ENCODE measurements around the gene GALNT10.
A peak's percentile ranks its signal among the peaks of the same experiment; 100 is the strongest.
"Not testable (repeated sequence)": the region's sequence is repeated elsewhere in the genome, so short reads cannot be mapped to it uniquely, and the experiment has no call there.

Gene GALNT10, protein sequence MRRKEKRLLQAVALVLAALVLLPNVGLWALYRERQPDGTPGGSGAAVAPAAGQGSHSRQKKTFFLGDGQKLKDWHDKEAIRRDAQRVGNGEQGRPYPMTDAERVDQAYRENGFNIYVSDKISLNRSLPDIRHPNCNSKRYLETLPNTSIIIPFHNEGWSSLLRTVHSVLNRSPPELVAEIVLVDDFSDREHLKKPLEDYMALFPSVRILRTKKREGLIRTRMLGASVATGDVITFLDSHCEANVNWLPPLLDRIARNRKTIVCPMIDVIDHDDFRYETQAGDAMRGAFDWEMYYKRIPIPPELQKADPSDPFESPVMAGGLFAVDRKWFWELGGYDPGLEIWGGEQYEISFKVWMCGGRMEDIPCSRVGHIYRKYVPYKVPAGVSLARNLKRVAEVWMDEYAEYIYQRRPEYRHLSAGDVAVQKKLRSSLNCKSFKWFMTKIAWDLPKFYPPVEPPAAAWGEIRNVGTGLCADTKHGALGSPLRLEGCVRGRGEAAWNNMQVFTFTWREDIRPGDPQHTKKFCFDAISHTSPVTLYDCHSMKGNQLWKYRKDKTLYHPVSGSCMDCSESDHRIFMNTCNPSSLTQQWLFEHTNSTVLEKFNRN

GRCh38 chr5:154190595-154191304 is at the start of gene GALNT10:
Gene GALNT10, plus strand, starts transcription at chr5:154190733. Its CDS starts 134 bp downstream, at chr5:154190867.
- peak; percentile 19 for DNase-seq

DNA sequence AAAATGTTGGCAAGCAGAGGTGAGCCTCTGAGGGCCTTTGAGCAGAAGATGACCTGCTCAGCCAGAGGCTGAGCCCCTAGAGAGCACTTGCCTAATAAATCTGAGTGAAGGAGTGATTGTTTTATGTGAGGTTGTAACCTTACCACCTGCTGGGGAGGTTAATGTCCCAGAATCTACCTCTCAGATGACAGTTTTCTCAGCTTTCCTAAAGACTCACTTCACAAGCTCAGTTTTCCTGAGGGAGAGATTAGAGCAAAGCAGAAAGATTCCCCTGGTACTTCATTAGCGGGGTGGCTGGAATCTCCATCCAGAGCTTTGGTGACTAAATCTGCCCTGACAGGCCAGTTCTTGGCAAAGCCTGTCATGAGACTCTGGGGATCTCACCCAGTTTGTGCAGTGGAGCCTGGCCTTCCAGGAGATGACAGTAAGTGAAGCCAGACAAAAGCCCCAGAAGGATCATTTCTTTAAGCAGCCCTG is 48.8 kb upstream of the GALNT10 start:
- DNase-seq = peak; percentile 59

DNA sequence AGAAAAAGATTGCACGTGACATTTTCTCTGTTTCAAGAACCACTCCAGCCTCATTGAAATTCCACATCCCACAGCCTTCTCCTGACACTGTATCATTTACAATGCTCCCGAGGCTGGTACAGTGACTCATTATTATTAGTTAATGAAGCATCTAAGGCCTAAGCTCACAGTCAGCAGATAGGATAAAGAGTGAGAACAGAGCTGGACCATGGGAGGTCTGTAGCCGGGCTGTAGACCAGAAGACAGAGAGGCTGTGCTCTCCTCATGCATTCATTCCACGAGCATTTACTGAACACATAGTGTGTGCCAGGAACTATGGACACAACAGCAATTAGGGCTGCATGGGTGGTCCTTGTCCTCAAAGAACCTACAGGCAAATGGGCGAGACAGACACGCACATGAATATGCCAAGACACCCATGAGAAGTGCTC is 47.3 kb upstream of the GALNT10 start:
- DNase-seq = peak; percentile 47

- no peak for DNase-seq
These were observed 45.3 kb upstream of the GALNT10 start for GRCh38 chr5:154145268-154145667.

DNA sequence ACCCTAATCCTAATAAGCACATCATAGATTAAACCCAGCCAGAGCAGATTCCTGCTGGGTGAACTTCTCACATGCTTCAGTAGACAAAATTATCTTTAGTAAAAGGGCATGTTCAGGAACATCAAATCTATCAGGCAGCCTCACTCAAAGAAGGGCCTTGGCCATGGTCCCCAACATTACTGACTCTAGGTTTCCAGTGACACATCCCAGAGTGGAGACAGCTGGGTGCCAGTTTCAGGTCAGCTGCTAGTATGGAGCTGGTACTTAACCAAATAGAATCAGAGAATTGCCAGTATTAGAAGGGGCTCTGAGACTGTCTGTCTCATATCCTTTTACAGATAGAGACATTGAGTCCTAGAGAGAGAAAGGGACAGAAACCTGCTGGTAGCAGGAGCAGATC is 44.1 kb upstream of the GALNT10 start:
- no peak for DNase-seq

- no peak for DNase-seq
These were observed 42.9 kb upstream of the GALNT10 start for GRCh38 chr5:154147666-154148065.

- DNase-seq = not testable (repeated sequence)
These were observed 40.1 kb upstream of the GALNT10 start for GRCh38 chr5:154150471-154150870.

- DNase-seq = no peak
These were observed 32.8 kb upstream of the GALNT10 start for GRCh38 chr5:154157483-154158378.

- no peak for DNase-seq
These were observed 32.2 kb upstream of the GALNT10 start for GRCh38 chr5:154158379-154158737.

DNA sequence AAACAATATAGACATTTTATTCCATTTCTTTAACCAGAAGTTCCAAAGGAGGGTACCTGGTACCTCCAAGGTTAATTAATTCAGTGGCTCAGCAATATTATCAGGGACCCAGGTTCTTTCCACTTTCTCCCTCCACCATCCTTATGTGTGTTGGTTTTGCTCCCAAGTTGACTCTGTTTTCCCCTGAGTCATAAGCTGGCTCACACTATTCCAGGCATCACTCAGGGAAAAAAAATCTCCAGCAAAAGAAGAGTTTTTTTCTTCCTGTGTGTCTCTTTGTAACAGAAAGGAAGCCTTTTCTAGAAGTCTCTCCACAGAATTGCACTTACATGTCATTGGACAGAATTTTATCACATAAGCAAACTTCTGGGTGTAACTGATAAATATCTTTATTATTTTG is 31.2 kb upstream of the GALNT10 start:
- no peak for DNase-seq

DNA sequence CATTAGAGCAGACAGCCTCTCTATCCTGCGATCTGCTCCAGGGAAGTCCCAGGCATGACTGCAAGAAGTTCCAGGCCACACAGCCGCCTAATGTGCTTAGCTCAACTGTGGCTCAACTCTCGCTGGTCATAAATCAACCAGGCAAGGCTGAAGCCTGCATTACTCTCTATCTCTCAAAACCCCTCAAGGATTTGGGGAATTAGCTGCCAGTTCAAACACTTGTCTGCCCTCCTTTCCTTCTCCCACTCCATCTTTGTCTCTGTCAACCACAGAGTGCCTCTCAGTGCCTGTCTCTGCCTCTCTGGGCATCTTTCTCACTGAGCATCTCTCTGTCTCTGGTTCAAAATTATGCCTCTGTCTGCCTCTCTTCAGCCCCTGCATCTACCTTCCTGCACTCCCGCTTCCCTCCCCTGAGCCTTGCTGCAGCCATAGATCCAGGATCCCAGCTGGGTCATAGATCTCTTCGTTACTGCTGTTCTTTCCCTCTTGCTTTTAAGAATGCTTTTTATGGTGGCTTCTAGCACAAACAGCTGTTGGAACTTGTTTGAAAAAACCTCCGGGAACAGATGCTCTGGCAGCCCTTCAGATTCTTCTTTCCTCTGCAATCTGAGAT is 27.9 kb upstream of the GALNT10 start:
- DNase-seq = no peak

GRCh38 chr5:154163327-154164248 is 26.9 kb upstream of the GALNT10 start:
- DNase-seq = no peak

DNA sequence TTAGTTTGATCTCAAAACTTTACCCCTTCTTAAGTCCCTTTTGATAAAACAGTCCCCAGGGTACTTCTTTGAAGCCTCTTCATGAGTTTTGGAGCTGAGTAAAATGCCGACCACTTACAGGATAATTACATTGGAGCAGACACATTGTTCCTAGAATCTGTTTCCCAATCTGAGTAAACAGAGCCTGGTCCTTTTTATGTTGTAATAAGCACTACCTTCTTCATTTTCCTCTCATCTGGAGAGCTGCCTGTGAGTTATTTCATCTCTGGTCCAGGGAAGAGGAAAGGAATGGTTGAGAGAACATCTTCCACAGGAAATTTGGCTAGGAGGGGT is 26.3 kb upstream of the GALNT10 start:
- no peak for DNase-seq

DNA sequence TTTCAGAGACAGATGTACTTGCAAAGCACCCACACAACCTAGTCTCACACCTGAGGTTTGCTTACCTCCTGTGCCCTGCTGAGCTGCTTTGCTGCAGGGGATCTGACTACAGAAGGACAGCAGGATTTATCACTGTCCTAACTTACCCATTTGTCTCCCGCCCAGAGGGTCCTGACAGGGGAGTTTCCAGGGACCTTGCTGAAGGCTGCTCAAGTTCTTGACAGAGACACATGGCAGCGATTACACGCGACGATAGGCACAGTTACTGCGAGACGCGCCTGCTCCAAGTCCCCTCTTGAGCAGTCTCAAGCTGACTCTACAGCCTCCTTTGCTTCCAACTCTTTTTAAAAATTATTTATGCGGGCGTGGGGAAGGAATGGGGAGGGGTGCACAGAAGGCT is 24.6 kb upstream of the GALNT10 start:
- no peak for DNase-seq

DNA sequence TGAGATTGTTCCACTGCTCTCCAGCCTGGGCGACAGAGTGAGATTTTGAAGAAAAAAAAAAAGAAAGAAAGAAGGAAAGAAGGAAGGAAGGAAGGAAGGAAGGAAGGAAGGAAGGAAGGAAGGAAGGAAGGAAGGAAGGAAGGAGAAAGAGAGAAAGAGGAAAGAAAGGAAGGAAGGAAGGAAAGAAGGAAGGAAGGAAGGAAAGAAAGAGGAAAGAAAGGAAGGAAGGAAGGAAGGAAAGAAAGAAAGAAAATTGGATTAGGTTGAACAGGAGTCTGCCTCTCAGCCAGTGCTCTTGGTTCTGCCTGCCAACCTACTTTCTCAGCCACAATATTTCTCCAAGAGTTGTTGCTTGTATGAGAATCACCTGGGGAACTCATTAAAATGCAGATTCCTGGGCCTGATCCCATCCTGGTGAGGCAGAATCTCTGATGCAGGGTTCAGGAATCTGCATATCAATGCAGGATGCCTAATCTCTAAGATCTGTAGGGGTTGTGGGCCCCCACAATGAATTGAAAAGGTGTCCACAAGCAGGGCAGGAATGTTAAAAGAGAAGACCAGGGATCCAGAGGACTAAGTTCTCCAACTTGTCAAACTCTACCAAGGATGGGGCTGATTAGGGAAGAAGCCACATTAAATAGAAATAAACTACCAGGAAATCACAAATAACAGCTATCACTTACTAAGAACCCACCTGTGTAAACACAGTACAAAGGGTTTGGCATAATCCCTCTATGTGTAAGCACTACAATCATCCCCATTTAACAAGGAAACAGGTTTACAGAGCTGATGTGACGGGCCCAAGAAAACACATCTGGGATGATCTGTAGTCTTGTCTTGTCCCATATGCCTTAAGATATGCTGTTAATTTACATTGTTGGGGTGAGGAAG is 23.4 kb upstream of the GALNT10 start:
- no peak for DNase-seq

DNA sequence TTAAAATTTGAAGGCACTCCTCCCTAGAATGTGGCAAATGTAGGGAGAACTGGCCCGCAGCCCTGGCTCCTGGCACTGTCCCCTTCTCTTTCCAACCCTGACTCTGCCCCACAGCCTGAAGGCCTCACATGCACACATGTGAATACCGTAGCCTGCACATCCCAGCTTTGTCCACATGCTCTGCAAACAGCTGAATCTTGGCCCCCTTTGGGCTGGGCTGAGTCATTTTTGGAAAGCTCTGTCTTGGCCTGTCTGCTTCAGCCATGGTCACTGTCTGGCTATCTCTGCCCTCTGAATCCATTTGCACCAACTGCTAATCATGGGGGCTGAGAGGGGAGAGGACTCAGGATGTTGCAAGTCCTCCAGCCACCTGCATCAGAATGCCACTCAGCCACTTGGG is 22.1 kb upstream of the GALNT10 start:
- no peak for DNase-seq

DNA sequence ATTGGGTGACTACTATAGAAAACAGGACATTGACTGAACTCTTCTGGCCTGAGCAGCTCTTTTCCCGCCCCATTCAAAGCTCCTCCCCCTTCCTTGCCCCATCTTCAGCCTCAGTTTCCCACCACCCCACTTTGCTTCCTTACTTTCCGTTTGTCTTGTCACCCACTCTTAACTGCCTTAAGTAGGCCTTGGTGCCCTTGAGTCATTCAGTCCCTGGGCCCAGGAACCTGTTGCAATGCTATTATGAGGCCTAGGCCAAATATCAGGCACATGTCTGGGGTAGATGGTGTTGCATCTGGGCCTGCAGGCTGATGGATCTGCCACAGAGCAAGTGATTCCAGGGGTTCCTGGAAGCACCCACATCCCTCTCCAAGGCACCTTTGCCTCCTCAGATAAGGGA is 17.7 kb upstream of the GALNT10 start:
- no peak for DNase-seq

DNA sequence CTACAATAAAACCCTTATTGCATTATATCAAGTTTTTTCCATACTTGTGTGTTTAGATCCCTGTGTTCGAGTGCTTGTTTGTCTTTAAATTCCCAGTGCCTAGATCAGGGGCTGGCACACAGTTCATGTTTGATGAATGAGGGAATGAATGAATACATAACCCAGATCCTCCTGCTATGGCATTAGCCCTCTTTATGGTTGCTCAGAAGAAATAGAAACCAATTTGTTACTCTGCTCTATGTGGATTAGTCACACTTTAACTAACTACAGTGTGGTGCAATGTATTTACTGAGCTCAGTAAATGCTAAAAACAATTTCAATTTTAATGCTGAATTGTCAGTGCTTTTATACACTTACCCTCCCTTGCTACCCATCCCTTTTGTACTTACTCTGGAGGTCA is 16.4 kb upstream of the GALNT10 start:
- DNase-seq = no peak

DNA sequence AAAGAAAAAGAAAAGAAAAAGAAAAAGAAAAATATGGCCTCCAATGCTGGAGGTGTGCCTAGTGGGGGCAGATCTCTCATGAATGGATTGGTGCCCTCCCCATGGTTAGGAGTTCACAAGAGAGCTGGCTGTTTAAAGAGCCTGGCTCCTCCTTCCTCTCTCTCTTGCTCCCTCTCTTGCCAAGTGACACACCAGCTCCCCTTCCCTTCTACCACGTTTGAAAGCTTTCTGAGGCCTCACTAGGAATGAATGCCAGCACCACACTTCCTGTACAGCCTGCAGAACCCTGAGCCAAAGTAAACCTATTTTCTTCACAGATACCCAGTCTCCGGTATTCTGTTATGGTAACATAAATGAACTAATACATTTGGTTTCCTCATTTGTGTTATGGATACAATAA is 14.4 kb upstream of the GALNT10 start:
- no peak for DNase-seq

DNA sequence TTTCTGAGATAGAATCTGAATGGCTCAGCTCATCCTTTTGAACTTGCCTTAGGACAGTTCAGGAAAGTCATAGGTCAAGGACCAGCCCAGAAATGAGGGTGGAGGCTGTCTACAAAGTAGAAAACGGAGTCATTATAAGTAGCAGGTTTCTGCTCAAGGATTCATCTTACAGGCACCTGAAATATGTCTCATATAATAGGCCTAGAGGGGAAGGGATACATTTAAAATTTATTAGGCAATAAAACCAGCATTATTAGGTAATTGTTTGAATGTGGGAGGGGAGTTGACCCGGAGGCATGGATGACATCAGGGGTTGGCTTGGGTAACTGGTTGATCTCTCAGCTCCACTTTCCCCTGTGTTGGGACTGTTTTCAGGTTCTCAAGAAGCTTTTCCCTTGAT is 11.9 kb upstream of the GALNT10 start:
- no peak for DNase-seq
